NB4 (cell line): Measurements from ENCODE around the gene STK32C.

Experiments used
- DNase-seq: peaks from one replicate; pipeline ENCODE4 v3.0.0; 2010; ENCODE audit warnings: low read depth
- H3K4me3 ChIP-seq: one replicate; pipeline ENCODE4 v1.5.1; 2011; ENCODE audit warnings: mild to moderate bottlenecking, low read depth, low read length, moderate library complexity
- MAX ChIP-seq: IDR thresholded peaks from 2 replicates; pipeline ENCODE4 v1.6.1; 2011; ENCODE audit warnings: low read depth, low read length
- MYC ChIP-seq: IDR thresholded peaks from 2 replicates; pipeline ENCODE4 v1.6.1; 2011; ENCODE audit warnings: low read depth, low read length
- POLR2A ChIP-seq: IDR thresholded peaks from 2 replicates; pipeline ENCODE4 v1.6.1; 2011; ENCODE audit warnings: mild to moderate bottlenecking; ENCODE audit not compliant: insufficient read length; ENCODE audit errors: extremely low read depth
- TF ChIP-seq, protein P1 (sequence below): IDR thresholded peaks from one replicate; pipeline ENCODE4 v1.5.1; 2012; ENCODE audit warnings: low read depth, low read length

The STK32C gene

DNA sequence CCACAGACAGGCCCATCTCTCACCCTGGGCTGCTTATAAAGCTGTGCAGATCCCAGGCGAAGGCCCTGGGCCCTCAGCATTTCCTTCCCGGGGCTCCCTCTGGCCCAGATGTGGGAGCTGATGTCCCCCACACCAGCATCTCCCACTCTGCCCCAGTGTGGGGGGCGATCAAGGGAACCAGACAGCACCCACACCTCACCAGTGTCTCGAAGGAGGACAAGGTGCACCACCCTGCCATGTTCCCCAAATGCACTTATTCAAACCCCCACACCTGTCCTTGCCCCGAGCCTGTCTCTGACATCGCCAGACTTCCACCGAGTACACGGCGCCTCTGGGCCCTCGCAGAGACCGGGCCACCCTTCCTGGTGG is 101.4 kb downstream of the STK32C start:
- no peak for TF ChIP-seq POLR2A
- no peak for TF ChIP-seq MAX
- TF ChIP-seq MYC, result no peak
- TF ChIP-seq, protein P1, sequence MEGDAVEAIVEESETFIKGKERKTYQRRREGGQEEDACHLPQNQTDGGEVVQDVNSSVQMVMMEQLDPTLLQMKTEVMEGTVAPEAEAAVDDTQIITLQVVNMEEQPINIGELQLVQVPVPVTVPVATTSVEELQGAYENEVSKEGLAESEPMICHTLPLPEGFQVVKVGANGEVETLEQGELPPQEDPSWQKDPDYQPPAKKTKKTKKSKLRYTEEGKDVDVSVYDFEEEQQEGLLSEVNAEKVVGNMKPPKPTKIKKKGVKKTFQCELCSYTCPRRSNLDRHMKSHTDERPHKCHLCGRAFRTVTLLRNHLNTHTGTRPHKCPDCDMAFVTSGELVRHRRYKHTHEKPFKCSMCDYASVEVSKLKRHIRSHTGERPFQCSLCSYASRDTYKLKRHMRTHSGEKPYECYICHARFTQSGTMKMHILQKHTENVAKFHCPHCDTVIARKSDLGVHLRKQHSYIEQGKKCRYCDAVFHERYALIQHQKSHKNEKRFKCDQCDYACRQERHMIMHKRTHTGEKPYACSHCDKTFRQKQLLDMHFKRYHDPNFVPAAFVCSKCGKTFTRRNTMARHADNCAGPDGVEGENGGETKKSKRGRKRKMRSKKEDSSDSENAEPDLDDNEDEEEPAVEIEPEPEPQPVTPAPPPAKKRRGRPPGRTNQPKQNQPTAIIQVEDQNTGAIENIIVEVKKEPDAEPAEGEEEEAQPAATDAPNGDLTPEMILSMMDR, result no peak
- H3K4me3 ChIP-seq, result no peak overlapping the region
- DNase-seq, result no peak

- H3K4me3 ChIP-seq, result no peak overlapping the region
- no peak for DNase-seq
- TF ChIP-seq, protein P1, result no peak
- TF ChIP-seq MYC (no peak), MAX (no peak), POLR2A (no peak)
These were observed 101.9 kb downstream of the STK32C start for GRCh38 chr10:132205650-132206376.

DNA sequence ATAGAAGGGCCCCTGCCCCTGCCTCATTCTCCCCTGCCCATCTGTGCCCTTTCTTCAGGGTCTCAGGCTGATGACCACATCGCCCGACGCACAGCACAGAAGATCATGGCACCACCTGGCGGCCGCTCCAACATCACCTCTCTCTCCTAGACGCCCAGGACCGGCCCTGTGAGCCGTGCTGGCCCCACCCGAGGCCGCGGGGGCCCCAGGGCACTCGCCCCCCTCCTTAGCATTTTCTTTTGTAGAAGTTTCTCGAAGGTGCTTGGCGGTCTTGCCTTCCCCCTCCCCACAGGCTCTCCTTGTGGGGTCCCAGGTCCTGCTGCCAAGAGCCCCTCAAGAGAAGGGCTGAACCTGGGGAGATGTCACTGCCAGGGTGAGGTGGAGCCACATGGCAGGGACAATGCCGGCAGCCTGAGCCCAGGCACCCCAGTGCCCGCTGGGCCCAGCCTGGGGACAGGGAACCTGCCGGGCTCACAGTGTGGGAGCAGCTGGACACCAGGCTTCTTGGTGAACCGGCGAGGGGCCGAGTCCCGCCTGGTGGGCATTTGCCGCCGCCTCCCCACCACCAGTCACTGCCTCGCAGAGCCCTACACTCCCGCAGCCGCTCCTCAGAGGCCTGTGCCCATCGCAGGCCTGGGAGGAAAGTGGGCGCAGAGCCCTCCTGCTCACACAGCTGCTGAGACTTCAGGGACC is 102.8 kb downstream of the STK32C start:
- no peak overlapping the region for H3K4me3 ChIP-seq
- DNase-seq, result no peak
- TF ChIP-seq POLR2A (no peak), MYC (no peak), MAX (no peak)
- TF ChIP-seq, protein P1, result no peak

DNA sequence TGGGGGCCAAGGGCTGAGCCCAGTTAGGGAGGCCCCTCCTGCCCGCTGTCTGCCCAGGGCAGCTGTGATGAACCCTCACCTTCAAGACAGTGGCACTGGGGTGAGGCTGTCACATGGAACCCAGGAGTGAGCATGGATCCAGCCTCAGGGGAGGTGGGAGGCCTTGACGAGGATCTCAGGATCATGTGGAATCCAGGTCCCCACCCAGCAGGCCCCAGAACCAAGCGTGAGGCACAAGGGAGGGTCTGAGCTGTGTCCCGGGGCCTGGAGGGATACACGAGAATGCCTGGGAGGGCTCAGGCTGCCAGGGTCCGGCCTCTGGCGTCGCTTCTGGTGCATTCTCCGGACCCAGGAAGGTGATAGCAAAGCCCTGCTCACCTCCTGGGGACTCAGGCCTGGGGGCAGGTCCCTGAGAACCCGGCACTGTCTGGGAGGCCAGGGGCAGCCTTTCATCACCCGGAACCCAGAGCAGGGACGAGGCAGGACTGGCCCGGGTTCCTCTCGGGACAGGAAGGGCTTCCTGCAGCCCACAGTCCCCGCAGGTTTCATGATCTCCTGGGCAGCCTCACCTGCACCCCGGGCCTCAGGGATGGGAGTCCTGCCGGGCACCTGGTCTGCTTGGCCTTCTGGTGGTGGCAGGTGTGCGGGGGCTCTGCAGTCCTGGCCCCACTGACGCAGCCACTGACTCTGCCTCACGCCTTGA is 103.5 kb downstream of the STK32C start:
- no peak for DNase-seq
- TF ChIP-seq MYC (no peak), POLR2A (no peak), MAX (no peak)
- TF ChIP-seq, protein P1, result no peak
- no peak overlapping the region for H3K4me3 ChIP-seq

DNA sequence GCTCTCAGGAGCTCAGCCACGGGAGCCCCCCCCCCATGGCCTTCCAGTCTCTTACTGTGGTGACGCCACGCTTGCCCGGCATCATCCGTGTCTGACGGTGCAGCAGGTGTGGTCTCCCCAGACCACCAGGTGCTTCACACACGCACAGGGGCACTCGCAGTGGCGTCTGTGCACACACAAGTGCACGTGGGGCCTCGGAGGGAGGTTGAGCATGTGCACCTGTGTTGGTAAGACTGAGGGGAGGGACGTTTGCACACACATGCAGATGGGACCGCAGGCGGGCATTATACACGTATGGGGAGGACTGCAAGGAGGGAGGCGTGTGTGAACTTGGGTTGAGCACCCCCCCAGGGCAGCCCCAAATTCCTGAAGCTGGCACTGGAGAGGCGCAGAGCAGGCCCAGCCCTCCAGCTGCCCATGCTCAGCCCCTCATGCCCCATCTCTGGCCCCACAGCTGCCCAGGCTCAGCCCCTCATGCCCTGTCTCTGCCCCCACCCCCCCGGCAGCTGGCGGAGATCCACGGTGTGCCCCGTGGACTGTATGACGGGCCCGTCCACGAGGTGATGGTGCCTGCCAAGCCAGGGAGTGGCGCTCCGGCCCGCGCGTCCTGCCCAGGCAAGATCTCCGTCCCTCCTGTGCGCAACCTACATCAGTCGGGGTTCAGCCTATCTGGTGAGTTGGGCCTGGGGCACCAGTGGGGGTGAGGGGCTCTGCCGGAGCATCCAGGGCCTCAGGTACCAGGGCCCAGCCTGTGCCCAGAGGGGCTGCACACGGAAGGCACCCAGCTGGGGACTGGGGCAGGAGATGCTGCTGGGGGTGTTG is 104.3 kb downstream of the STK32C start:
- TF ChIP-seq MYC (no peak), POLR2A (no peak), MAX (no peak)
- TF ChIP-seq, protein P1, result no peak
- no peak for DNase-seq

More for the DNA sequence above, 104.3 kb downstream of the STK32C start:
- no peak overlapping the region for H3K4me3 ChIP-seq
